Panc1 (cell line): ENCODE data around the gene KAZALD1. TPM values are rescaled to one million over a fixed set of nuclear protein-coding genes. Genes with fewer than 3 reads are reported as not detected.

Source experiments
- ATAC-seq: fragments of 200-7000 bp; cut with Tn5 transposase; 2 replicates; pipeline ENCODE4 v1.9.1; 2020; ENCODE audit warnings: mild to moderate bottlenecking, moderate library complexity
- BruUV-seq: library from RNA; stranded (reverse); fragments of 400-500 nt; replicated peaks from 2 replicates; lab custom pipeline; 2021; lab: Mats Ljungman, UMichigan
- CTCF ChIA-PET: fragments of 300-600 bp; sonication (Branson Sonifier 250); formaldehyde crosslinking; loops from one replicate; lab custom pipeline; 2022; ENCODE audit warnings: antibody characterized with exemption; lab: Charles Lee
- POLR2A ChIA-PET: fragments of 300-600 bp; sonication (Branson Sonifier 250); formaldehyde crosslinking; loops from one replicate; lab custom pipeline; 2022; ENCODE audit warnings: antibody characterized with exemption; lab: Charles Lee
- DNase-seq: peaks from one replicate; pipeline ENCODE4 v3.0.0-alpha.2; 2010; ENCODE audit warnings: low read depth, low spot score
- H3K27ac ChIP-seq: 2 replicates; pipeline ENCODE4 v1.5.1; 2011; ENCODE audit warnings: mild to moderate bottlenecking, low read length, inconsistent platforms
- H3K27me3 ChIP-seq: fragments of 200-500 bp; sonication (Bioruptor generic); 2 replicates; pipeline ENCODE4 v1.6.0; 2014; ENCODE audit warnings: low read length, inconsistent platforms; ENCODE audit not compliant: control insufficient read depth, insufficient read depth
- H3K36me3 ChIP-seq: fragments of 200-500 bp; sonication (Bioruptor generic); 2 replicates; pipeline ENCODE4 v1.5.1; 2014; ENCODE audit warnings: inconsistent platforms, mild to moderate bottlenecking, low read length, moderate library complexity; ENCODE audit not compliant: control insufficient read depth, insufficient read depth
- H3K4me1 ChIP-seq: 2 replicates; pipeline ENCODE4 v1.5.1; 2011; ENCODE audit warnings: inconsistent platforms, mild to moderate bottlenecking, low read length, moderate library complexity; ENCODE audit not compliant: control insufficient read depth, insufficient read depth
- H3K4me3 ChIP-seq, 2 experiments: 2 replicates each; pipeline ENCODE4 v1.5.1; 2011 to 2012; ENCODE audit warnings: low read depth in 2 of 2, low read length in 2 of 2, mild to moderate bottlenecking in 2 of 2, inconsistent platforms in 1 of 2, moderate library complexity in 1 of 2
- H3K9me3 ChIP-seq: fragments of 200-500 bp; sonication (Bioruptor generic); 2 replicates; pipeline ENCODE4 v1.5.1; 2014; ENCODE audit warnings: low read depth, mild to moderate bottlenecking, inconsistent platforms, low read length, moderate library complexity; ENCODE audit not compliant: control insufficient read depth, insufficient read depth
- POLR2AphosphoS5 ChIP-seq: IDR thresholded peaks from 2 replicates; pipeline ENCODE4 v1.6.1; 2012; ENCODE audit warnings: mild to moderate bottlenecking, low read depth, low read length, moderate library complexity
- SIN3A ChIP-seq: IDR thresholded peaks from 2 replicates; pipeline ENCODE4 v1.6.1; 2012; ENCODE audit warnings: low read depth, mild to moderate bottlenecking, low read length, moderate library complexity, borderline replicate concordance; ENCODE audit not compliant: insufficient read depth
- TCF7L2 ChIP-seq: IDR thresholded peaks from 2 replicates; pipeline ENCODE4 v1.6.1; 2011; ENCODE audit warnings: mild to moderate bottlenecking, low read depth, low read length, inconsistent platforms
- in situ Hi-C: cut with HindIII; loops from 2 replicates; pipeline ENCODE4 v1.10.0; 2016; ENCODE audit warnings: low sequenced_read_pairs, low pct_unique_long_range_greater_than_20kb
- intact Hi-C: fragments of 100-400 bp; cut with micrococcal nuclease; formaldehyde crosslinking; loops from one replicate; pipeline ENCODE4 v1.10.0; 2022; ENCODE audit not compliant: unreplicated experiment
- total RNA-seq: library from RNA; stranded (reverse); gene quantifications from one replicate; pipeline ENCODE4 v1.2.1, GENCODE V29; 2021; ENCODE audit not compliant: unreplicated experiment
- TF ChIP-seq, protein P1 (sequence below): fragments of 450-650 bp; IDR thresholded peaks from 2 replicates; pipeline ENCODE4 v1.5.1; 2017; ENCODE audit warnings: mild to moderate bottlenecking
- TF ChIP-seq, protein P2 (sequence below), 2 experiments: IDR thresholded peaks; 2 replicates each; pipeline ENCODE4 v1.6.1; 2011 to 2012; ENCODE audit warnings: low read depth in 2 of 2, control low read depth in 1 of 2, low read length in 1 of 2, mild to moderate bottlenecking in 1 of 2, moderate library complexity in 1 of 2; ENCODE audit not compliant: insufficient read depth in 1 of 2

The KAZALD1 gene
- total RNA-seq, 1 experiment from 2014 or later, result 21.2 TPM

DNA sequence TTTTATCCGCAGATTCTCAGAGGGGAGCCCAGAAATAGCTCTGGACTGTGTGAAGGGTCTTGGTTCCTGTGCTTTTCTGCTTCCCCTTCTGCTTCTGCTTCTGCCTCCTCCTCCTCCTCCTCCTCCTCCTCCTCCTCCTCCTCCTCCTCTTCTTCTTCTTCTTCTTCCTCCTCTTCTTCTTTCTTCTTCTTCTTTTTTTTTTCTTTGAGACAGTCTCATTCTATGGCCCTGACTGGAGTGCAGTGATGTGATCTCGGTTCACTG lies 42.4 kb upstream of the KAZALD1 start:
- TF ChIP-seq TCF7L2, result no peak
- no TSS peak for BruUV-seq
- CTCF ChIA-PET, result interaction anchor here (0.6 to 3.3 kb wide), 7 partner anchors 12 to 36 kb away, joined by 3 to 22 read pairs (median 5); partner anchors contain the start of genes PDZD7 and SFXN3
- no peaks in the 10 kb centered on the region for H3K9me3 ChIP-seq
- H3K4me3 ChIP-seq, result no peak overlapping the region
- peaks cover 2% of the 10 kb centered on the region; the same call in 1 of the 2 replicates for H3K4me1 ChIP-seq
- ATAC-seq, result no peak
- in situ Hi-C loops, result no loop called here
- POLR2A ChIA-PET, result interaction anchor here (0.6 kb wide), 1 partner anchor 57 kb away, joined by 5 read pairs; no protein-coding TSS in a partner anchor
- intact Hi-C loops, result no loop called here
- no peaks in the 10 kb centered on the region for H3K27me3 ChIP-seq
- H3K36me3 ChIP-seq, result no peaks in the 10 kb centered on the region
- DNase-seq, result no peak
- no peak overlapping the region for H3K27ac ChIP-seq

DNA sequence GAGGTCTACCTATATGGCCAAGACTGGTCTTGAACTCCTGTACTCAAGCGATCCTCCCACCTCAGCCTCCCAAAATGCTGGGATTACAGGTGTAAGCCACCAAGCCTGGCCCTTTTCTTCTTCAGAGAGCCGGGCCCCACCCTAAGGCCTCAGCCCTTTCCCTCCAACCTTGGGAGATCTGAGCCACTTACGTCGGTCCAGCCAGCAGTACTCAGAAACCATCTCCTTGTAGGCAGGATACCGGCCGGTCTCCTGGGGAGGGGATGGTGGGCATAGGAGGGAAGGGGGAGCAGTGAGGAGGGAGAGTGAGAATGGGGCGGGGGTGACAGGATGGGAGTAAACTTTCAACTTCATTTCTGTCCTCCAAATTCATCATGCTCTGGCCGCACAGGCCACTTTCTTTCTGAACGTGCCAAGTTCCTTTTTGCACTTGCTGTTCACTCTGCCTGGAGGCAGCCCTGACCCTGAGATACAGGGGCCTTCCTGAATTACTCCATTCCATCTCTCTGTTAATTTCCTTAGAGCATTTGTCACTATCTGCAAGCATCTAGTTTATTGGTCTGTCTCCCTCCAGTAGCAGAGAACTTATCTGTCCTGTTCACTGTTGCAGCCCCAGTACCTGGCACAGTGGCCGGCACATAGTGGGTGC lies 41.2 kb upstream of the KAZALD1 start:
- Histone ChIP-seq H3K27me3 (no peaks in the 10 kb centered on the region), H3K4me1 (peaks cover 2% of the 10 kb centered on the region; the same call in 1 of the 2 replicates), H3K9me3 (no peaks in the 10 kb centered on the region), H3K36me3 (no peaks in the 10 kb centered on the region), H3K4me3 (no peak overlapping the region), H3K27ac (no peak overlapping the region)
- ATAC-seq, result no peak
- no peak for DNase-seq
- in situ Hi-C loops, result no loop called here
- intact Hi-C loops, result no loop called here
- ChIA-PET CTCF (no interaction called here), POLR2A (no interaction called here)
- no TSS peak for BruUV-seq
- TF ChIP-seq, protein P1, sequence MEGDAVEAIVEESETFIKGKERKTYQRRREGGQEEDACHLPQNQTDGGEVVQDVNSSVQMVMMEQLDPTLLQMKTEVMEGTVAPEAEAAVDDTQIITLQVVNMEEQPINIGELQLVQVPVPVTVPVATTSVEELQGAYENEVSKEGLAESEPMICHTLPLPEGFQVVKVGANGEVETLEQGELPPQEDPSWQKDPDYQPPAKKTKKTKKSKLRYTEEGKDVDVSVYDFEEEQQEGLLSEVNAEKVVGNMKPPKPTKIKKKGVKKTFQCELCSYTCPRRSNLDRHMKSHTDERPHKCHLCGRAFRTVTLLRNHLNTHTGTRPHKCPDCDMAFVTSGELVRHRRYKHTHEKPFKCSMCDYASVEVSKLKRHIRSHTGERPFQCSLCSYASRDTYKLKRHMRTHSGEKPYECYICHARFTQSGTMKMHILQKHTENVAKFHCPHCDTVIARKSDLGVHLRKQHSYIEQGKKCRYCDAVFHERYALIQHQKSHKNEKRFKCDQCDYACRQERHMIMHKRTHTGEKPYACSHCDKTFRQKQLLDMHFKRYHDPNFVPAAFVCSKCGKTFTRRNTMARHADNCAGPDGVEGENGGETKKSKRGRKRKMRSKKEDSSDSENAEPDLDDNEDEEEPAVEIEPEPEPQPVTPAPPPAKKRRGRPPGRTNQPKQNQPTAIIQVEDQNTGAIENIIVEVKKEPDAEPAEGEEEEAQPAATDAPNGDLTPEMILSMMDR, result no peak
- TF ChIP-seq POLR2AphosphoS5 (no peak), TCF7L2 (no peak)

DNA sequence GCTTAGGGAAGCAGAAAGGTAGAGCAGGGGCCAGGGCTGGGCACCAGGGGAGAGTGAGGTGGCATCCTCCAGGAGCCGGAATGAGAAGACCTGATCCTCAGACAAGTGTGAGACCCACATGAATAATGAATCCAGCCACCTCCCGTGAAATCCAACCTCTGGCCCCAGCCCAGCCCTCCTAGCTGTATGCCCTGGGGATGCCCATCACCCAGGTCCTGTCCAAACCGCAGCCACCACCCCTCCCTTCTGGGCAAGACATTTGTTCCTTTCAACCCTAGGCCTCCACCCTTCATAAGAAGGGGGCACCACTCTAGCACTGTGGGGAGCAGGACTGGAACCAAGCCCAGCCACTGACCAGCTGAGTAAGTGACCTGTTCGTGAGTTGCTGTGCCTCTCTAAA lies 40.5 kb upstream of the KAZALD1 start:
- Histone ChIP-seq H3K4me3 (no peak overlapping the region), H3K4me1 (peaks cover 2% of the 10 kb centered on the region; the same call in 1 of the 2 replicates), H3K27me3 (no peaks in the 10 kb centered on the region), H3K36me3 (no peaks in the 10 kb centered on the region), H3K9me3 (no peaks in the 10 kb centered on the region), H3K27ac (no peak overlapping the region)
- ChIA-PET CTCF (no interaction called here), POLR2A (no interaction called here)
- DNase-seq (no peak), ATAC-seq (no peak)
- TF ChIP-seq POLR2AphosphoS5 (no peak), SIN3A (no peak), TCF7L2 (no peak)
- TF ChIP-seq, protein P2, sequence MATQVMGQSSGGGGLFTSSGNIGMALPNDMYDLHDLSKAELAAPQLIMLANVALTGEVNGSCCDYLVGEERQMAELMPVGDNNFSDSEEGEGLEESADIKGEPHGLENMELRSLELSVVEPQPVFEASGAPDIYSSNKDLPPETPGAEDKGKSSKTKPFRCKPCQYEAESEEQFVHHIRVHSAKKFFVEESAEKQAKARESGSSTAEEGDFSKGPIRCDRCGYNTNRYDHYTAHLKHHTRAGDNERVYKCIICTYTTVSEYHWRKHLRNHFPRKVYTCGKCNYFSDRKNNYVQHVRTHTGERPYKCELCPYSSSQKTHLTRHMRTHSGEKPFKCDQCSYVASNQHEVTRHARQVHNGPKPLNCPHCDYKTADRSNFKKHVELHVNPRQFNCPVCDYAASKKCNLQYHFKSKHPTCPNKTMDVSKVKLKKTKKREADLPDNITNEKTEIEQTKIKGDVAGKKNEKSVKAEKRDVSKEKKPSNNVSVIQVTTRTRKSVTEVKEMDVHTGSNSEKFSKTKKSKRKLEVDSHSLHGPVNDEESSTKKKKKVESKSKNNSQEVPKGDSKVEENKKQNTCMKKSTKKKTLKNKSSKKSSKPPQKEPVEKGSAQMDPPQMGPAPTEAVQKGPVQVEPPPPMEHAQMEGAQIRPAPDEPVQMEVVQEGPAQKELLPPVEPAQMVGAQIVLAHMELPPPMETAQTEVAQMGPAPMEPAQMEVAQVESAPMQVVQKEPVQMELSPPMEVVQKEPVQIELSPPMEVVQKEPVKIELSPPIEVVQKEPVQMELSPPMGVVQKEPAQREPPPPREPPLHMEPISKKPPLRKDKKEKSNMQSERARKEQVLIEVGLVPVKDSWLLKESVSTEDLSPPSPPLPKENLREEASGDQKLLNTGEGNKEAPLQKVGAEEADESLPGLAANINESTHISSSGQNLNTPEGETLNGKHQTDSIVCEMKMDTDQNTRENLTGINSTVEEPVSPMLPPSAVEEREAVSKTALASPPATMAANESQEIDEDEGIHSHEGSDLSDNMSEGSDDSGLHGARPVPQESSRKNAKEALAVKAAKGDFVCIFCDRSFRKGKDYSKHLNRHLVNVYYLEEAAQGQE (IDR thresholded peaks at IDR 0.05; ENCODE audit: insufficient read depth in 1 of 2, low read depth in 2 of 2, low read length in 1 of 2), result no peak
- TF ChIP-seq, protein P1, result no peak
- in situ Hi-C loops (no loop called here), intact Hi-C loops (no loop called here)
- no TSS peak for BruUV-seq
